HepG2 (cell line): Measurements from ENCODE around the gene FGFR3. TPM values are rescaled to one million over a fixed set of nuclear protein-coding genes. Genes with fewer than 3 reads are reported as not detected.

ENCODE experiments used
- ATF7 ChIP-seq, 2 experiments: fragments of 450-650 bp in 1 of 2; sonication (generic) in 1 of 2; formaldehyde crosslinking in 1 of 2; IDR thresholded peaks; 2 replicates each; pipeline versions ENCODE4 v1.4.0 to v1.6.1; 2016 to 2020; ENCODE audit warnings: antibody characterized with exemption in 1 of 2, mild to moderate bottlenecking in 1 of 2, missing genetic modification reagents in 1 of 2
- DMAP1 ChIP-seq: IDR thresholded peaks from 2 replicates; pipeline ENCODE4 v1.6.1; 2016
- FOXO1 ChIP-seq: sonication (generic); formaldehyde crosslinking; IDR thresholded peaks from 2 replicates; pipeline ENCODE4 v1.4.0; 2020; ENCODE audit warnings: missing genetic modification reagents
- HIC2 ChIP-seq: sonication (generic); formaldehyde crosslinking; IDR thresholded peaks from 2 replicates; pipeline ENCODE4 v1.9.0; 2022; ENCODE audit warnings: low read depth, missing genetic modification reagents
- HIVEP1 ChIP-seq: sonication (generic); formaldehyde crosslinking; IDR thresholded peaks from 2 replicates; pipeline ENCODE4 v1.4.0; 2020; ENCODE audit warnings: mild to moderate bottlenecking, missing genetic modification reagents
- JUN ChIP-seq: sonication (generic); formaldehyde crosslinking; IDR thresholded peaks from 2 replicates; pipeline ENCODE4 v1.4.0; 2020; ENCODE audit warnings: mild to moderate bottlenecking, missing genetic modification reagents
- NFE2 ChIP-seq: sonication (generic); formaldehyde crosslinking; IDR thresholded peaks from 2 replicates; pipeline ENCODE4 v1.4.0; 2020; ENCODE audit warnings: missing genetic modification reagents
- NR2F2 ChIP-seq: IDR thresholded peaks from 2 replicates; pipeline ENCODE4 v1.6.1; 2012; ENCODE audit warnings: low read depth, inconsistent platforms, borderline replicate concordance
- PHB2 ChIP-seq: fragments of 450-650 bp; IDR thresholded peaks from 2 replicates; pipeline ENCODE4 v1.6.1; 2018; ENCODE audit not compliant: partially characterized antibody
- RBM22 ChIP-seq: fragments of 200-400 bp; formaldehyde crosslinking; optimal IDR thresholded peaks from 2 replicates; pipeline ENCODE3; 2017; ENCODE audit warnings: mild to moderate bottlenecking, low read length, moderate library complexity
- RNF2 ChIP-seq: fragments of 450-650 bp; conservative IDR thresholded peaks from 2 replicates; pipeline ENCODE4 v1.6.1; 2016; ENCODE audit warnings: low read depth
- RORA ChIP-seq: sonication (generic); formaldehyde crosslinking; IDR thresholded peaks from 2 replicates; pipeline ENCODE4 v1.5.0; 2020; ENCODE audit warnings: mild to moderate bottlenecking, missing genetic modification reagents, moderate library complexity
- SRF ChIP-seq: IDR thresholded peaks from 2 replicates; pipeline ENCODE4 v1.6.1; 2011; ENCODE audit warnings: mild to moderate bottlenecking, low read depth, low read length, moderate library complexity
- YEATS2 ChIP-seq: sonication (generic); formaldehyde crosslinking; IDR thresholded peaks from 2 replicates; pipeline ENCODE4 v1.4.0; 2020; ENCODE audit warnings: missing genetic modification reagents, borderline replicate concordance
- ZC3H4 ChIP-seq: sonication (generic); formaldehyde crosslinking; IDR thresholded peaks from 2 replicates; pipeline ENCODE4 v1.4.0; 2020; ENCODE audit warnings: missing genetic modification reagents, borderline replicate concordance
- ZNF136 ChIP-seq: sonication (generic); formaldehyde crosslinking; IDR thresholded peaks from 2 replicates; pipeline ENCODE4 v1.8.1; 2022; ENCODE audit warnings: low read depth, mild to moderate bottlenecking, moderate library complexity, missing genetic modification reagents
- ZNF180 ChIP-seq: sonication (generic); formaldehyde crosslinking; IDR thresholded peaks from 2 replicates; pipeline ENCODE4 v1.4.0; 2020; ENCODE audit warnings: low read depth, missing genetic modification reagents, borderline replicate concordance
- ZNF337 ChIP-seq: sonication (generic); formaldehyde crosslinking; IDR thresholded peaks from 2 replicates; pipeline ENCODE4 v1.5.1; 2020; ENCODE audit warnings: missing genetic modification reagents, low read depth, mild to moderate bottlenecking, borderline replicate concordance
- ZNF776 ChIP-seq: sonication (generic); formaldehyde crosslinking; IDR thresholded peaks from 2 replicates; pipeline ENCODE4 v1.4.0; 2020; ENCODE audit warnings: mild to moderate bottlenecking, missing genetic modification reagents
- ZNF850 ChIP-seq: sonication (generic); formaldehyde crosslinking; conservative IDR thresholded peaks from 2 replicates; pipeline ENCODE4 v1.9.0; 2021; ENCODE audit warnings: mild to moderate bottlenecking, missing genetic modification reagents
- polyA plus RNA-seq, 8 experiments: library from polyadenylated mRNA; depleted of rRNA in 3 of 8; stranded (reverse) in 7 of 8; unstranded in 1 of 8; fragments of >200 nt; fragmentation: Illumina TruSeq in 4 of 8; extraction: Trizol in 4 of 8; gene quantifications; 2 replicates each; pipeline versions ENCODE4 v1.2.1 to v1.2.3, GENCODE V29; 2011 to 2016; ENCODE audit warnings: low read depth in 4 of 8, missing spikeins in 1 of 8, mixed read lengths in 1 of 8; ENCODE audit not compliant: insufficient read depth in 1 of 8
- total RNA-seq, 5 experiments: library from RNA; depleted of rRNA; stranded (reverse); fragments of >200 nt; fragmentation: Illumina TruSeq; extraction: Trizol; gene quantifications; 2 replicates each; pipeline ENCODE4 v1.2.3, GENCODE V29; 2016; ENCODE audit warnings: low read depth in 1 of 5
- TF ChIP-seq, protein P1 (sequence below), 2 experiments: fragments of 450-650 bp in 1 of 2; sonication (generic) in 1 of 2; formaldehyde crosslinking; IDR thresholded peaks; 2 replicates each; pipeline versions ENCODE4 v1.5.0 to v1.8.0; 2020 to 2022; ENCODE audit warnings: mild to moderate bottlenecking in 1 of 2, missing genetic modification reagents in 1 of 2
- TF ChIP-seq, protein P2 (sequence below): sonication (generic); formaldehyde crosslinking; IDR thresholded peaks from 2 replicates; pipeline ENCODE4 v1.8.0; 2022; ENCODE audit warnings: mild to moderate bottlenecking, missing genetic modification reagents
- TF ChIP-seq, protein P3 (sequence below): sonication (generic); formaldehyde crosslinking; IDR thresholded peaks from 2 replicates; pipeline ENCODE4 v1.8.0; 2022; ENCODE audit warnings: missing genetic modification reagents, mild to moderate bottlenecking, moderate library complexity, borderline replicate concordance

The FGFR3 gene
- total and polyA plus RNA-seq, 2 of the 13 experiments (the other 11 are each of a cell fraction or from before 2014, with no cell fraction given), result 103 to 109 TPM

GRCh38 chr4:1809754-1810502 lies 16.8 kb downstream of the FGFR3 start (continued):
- TF ChIP-seq, protein P1, sequence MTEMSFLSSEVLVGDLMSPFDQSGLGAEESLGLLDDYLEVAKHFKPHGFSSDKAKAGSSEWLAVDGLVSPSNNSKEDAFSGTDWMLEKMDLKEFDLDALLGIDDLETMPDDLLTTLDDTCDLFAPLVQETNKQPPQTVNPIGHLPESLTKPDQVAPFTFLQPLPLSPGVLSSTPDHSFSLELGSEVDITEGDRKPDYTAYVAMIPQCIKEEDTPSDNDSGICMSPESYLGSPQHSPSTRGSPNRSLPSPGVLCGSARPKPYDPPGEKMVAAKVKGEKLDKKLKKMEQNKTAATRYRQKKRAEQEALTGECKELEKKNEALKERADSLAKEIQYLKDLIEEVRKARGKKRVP (CRISPR knock-in tag; IDR thresholded peaks at IDR 0.05), result peak in 1 of 2 experiments; percentile 50; a peak in 1 of 4 replicates
- TF ChIP-seq RNF2, result no peak
- TF ChIP-seq RORA (CRISPR knock-in tag), result no peak
- no peak; the same call in 1 of the 2 replicates for TF ChIP-seq ZC3H4 (CRISPR knock-in tag)
- TF ChIP-seq, protein P2, sequence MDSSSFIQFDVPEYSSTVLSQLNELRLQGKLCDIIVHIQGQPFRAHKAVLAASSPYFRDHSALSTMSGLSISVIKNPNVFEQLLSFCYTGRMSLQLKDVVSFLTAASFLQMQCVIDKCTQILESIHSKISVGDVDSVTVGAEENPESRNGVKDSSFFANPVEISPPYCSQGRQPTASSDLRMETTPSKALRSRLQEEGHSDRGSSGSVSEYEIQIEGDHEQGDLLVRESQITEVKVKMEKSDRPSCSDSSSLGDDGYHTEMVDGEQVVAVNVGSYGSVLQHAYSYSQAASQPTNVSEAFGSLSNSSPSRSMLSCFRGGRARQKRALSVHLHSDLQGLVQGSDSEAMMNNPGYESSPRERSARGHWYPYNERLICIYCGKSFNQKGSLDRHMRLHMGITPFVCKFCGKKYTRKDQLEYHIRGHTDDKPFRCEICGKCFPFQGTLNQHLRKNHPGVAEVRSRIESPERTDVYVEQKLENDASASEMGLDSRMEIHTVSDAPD (CRISPR knock-in tag), result peak; percentile 95
- TF ChIP-seq HIVEP1 (CRISPR knock-in tag), result peak; percentile 88
- TF ChIP-seq PHB2, result no peak
- 0 out of 2 replicates have a peak, but pooled peaks have one; percentile 25 for TF ChIP-seq ZNF136 (CRISPR knock-in tag)
- no peak for TF ChIP-seq SRF
- TF ChIP-seq JUN (CRISPR knock-in tag), result 0 out of 2 replicates have a peak, but pooled peaks have one; percentile 6
- peak; percentile 38; the same call in 1 of the 2 replicates for TF ChIP-seq NR2F2
- TF ChIP-seq RBM22, result peak; percentile 52
- peak; percentile 99 for TF ChIP-seq HIC2
- peak; percentile 66; the same call in 1 of the 2 replicates for TF ChIP-seq ZNF776
- TF ChIP-seq ATF7 (IDR thresholded peaks at IDR 0.05), result no peak
- TF ChIP-seq ATF7 (CRISPR knock-in tag; IDR thresholded peaks at IDR 0.05), result no peak; the same call in 1 of the 2 replicates
- peak; percentile 68; the same call in 1 of the 2 replicates for TF ChIP-seq FOXO1 (CRISPR knock-in tag)
- no peak for TF ChIP-seq ZNF337
- no peak for TF ChIP-seq NFE2 (CRISPR knock-in tag)
- 0 out of 2 replicates have a peak, but pooled peaks have one; percentile 19 for TF ChIP-seq DMAP1
- no peak for TF ChIP-seq ZNF850 (CRISPR knock-in tag)
- TF ChIP-seq YEATS2 (CRISPR knock-in tag), result 0 out of 2 replicates have a peak, but pooled peaks have one; percentile 32
- 0 out of 2 replicates have a peak, but pooled peaks have one; percentile 41 for TF ChIP-seq ZNF180 (CRISPR knock-in tag)
- TF ChIP-seq, protein P3, sequence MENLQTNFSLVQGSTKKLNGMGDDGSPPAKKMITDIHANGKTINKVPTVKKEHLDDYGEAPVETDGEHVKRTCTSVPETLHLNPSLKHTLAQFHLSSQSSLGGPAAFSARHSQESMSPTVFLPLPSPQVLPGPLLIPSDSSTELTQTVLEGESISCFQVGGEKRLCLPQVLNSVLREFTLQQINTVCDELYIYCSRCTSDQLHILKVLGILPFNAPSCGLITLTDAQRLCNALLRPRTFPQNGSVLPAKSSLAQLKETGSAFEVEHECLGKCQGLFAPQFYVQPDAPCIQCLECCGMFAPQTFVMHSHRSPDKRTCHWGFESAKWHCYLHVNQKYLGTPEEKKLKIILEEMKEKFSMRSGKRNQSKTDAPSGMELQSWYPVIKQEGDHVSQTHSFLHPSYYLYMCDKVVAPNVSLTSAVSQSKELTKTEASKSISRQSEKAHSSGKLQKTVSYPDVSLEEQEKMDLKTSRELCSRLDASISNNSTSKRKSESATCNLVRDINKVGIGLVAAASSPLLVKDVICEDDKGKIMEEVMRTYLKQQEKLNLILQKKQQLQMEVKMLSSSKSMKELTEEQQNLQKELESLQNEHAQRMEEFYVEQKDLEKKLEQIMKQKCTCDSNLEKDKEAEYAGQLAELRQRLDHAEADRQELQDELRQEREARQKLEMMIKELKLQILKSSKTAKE (CRISPR knock-in tag), result peak; percentile 52; the same call in 1 of the 2 replicates
